Renal cortex interstitium (tissue), 11 donors: ENCODE results near the gene PDZD2. TPM values are rescaled to one million over a fixed set of nuclear protein-coding genes. Genes with fewer than 3 reads are reported as not detected.

Source experiments
- DNase-seq, 11 donors: peaks; one replicate each; pipeline ENCODE4 v3.0.0-alpha.2; 2013; ENCODE audit warnings: low read depth in 9 of 11, low spot score in 4 of 11; ENCODE audit errors: extremely low read depth in 1 of 11
- polyA plus RNA-seq, 3 donors: library from polyadenylated mRNA; unstranded; fragments of 120-200 nt; gene quantifications; one replicate each; pipeline ENCODE4 v1.2.1, GENCODE V29; 2013; ENCODE audit not compliant: insufficient read length in 3 of 3

PDZD2 gene
- polyA plus RNA-seq, 3 donors: 17.3 to 21.6 (median 21.2) TPM

- DNase-seq: peak in 5 of 11 donors; percentile 26 to 68 (median 53)
These were observed 249.6 kb downstream of the PDZD2 start for GRCh38 chr5:31888564-31888963.

- peak; percentile 73 to 94 (median 81) for DNase-seq
These were observed 250.2 kb downstream of the PDZD2 start for GRCh38 chr5:31889001-31889561.

GRCh38 chr5:31890046-31890445 lies 251.1 kb downstream of the PDZD2 start:
- DNase-seq: peak in 7 of 11 donors; percentile 26 to 72 (median 54)

- DNase-seq: no peak
These were observed 255.2 kb downstream of the PDZD2 start for GRCh38 chr5:31894141-31894540.

- DNase-seq: no peak
These were observed 256.4 kb downstream of the PDZD2 start for GRCh38 chr5:31895199-31895820.

- no peak for DNase-seq
These were observed 259.2 kb downstream of the PDZD2 start for GRCh38 chr5:31898036-31898632.

GRCh38 chr5:31900296-31900865 lies 261.4 kb downstream of the PDZD2 start:
- DNase-seq: no peak

- no peak for DNase-seq
These were observed 263.0 kb downstream of the PDZD2 start for GRCh38 chr5:31901807-31902530.

- no peak for DNase-seq
These were observed 269.5 kb downstream of the PDZD2 start for GRCh38 chr5:31908396-31908795.

- DNase-seq: no peak
These were observed 270.1 kb downstream of the PDZD2 start for GRCh38 chr5:31909073-31909472.

- no peak for DNase-seq
These were observed 272.6 kb downstream of the PDZD2 start for GRCh38 chr5:31911291-31912265.

GRCh38 chr5:31913808-31914207 lies 274.9 kb downstream of the PDZD2 start:
- no peak for DNase-seq

- no peak for DNase-seq
These were observed 277.4 kb downstream of the PDZD2 start for GRCh38 chr5:31916327-31916726.

GRCh38 chr5:31918739-31919138 lies 279.8 kb downstream of the PDZD2 start:
- DNase-seq: no peak

GRCh38 chr5:31921852-31922305 lies 282.9 kb downstream of the PDZD2 start:
- no peak for DNase-seq

GRCh38 chr5:31924005-31924404 lies 285.1 kb downstream of the PDZD2 start:
- DNase-seq: no peak

GRCh38 chr5:31931874-31932273 lies 292.9 kb downstream of the PDZD2 start:
- peak in 2 of 11 donors; percentile 50 to 63 for DNase-seq

GRCh38 chr5:31934156-31934555 lies 295.2 kb downstream of the PDZD2 start:
- DNase-seq: no peak
